GM12872 (cell line): ENCODE data around the gene PLD1.

Source experiments
- TF ChIP-seq, protein P1 (sequence below): IDR thresholded peaks from 3 replicates; pipeline ENCODE4 v1.5.1; 2011; ENCODE audit warnings: low read depth, mild to moderate bottlenecking, low read length, moderate library complexity; ENCODE audit not compliant: insufficient read depth

Gene PLD1

DNA sequence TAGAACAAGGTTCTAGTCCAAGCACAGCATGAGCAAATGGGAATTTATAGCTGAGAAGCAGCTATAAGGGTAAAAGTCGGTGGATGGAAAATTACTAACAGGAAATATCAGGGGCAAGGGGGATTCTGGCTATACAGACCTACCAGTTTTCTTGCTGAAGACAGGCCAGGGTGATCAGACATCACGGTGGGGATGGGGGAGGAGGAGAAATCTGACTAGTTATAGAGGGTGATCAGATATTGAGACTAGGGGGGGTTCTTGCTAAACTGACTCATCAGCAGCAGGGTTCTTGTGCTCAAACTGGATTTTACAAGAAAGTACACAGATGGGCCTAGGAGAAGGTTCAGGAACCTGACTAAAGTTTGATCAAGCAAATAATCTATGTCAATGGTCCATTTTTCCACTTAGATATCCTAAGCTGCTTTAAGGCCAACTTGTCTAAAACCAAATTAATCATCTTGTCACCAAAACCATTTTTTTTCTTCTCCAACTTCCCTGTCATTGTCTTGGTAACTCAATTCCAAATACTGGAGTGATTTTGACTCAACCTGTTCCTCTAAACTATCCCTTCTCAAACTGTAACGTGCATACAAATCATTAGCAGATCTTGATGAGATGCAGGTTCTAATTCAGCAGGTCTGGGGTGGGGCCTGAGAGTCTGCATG is 37.4 kb upstream of the PLD1 start:
- TF ChIP-seq, protein P1, sequence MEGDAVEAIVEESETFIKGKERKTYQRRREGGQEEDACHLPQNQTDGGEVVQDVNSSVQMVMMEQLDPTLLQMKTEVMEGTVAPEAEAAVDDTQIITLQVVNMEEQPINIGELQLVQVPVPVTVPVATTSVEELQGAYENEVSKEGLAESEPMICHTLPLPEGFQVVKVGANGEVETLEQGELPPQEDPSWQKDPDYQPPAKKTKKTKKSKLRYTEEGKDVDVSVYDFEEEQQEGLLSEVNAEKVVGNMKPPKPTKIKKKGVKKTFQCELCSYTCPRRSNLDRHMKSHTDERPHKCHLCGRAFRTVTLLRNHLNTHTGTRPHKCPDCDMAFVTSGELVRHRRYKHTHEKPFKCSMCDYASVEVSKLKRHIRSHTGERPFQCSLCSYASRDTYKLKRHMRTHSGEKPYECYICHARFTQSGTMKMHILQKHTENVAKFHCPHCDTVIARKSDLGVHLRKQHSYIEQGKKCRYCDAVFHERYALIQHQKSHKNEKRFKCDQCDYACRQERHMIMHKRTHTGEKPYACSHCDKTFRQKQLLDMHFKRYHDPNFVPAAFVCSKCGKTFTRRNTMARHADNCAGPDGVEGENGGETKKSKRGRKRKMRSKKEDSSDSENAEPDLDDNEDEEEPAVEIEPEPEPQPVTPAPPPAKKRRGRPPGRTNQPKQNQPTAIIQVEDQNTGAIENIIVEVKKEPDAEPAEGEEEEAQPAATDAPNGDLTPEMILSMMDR = no peak

DNA sequence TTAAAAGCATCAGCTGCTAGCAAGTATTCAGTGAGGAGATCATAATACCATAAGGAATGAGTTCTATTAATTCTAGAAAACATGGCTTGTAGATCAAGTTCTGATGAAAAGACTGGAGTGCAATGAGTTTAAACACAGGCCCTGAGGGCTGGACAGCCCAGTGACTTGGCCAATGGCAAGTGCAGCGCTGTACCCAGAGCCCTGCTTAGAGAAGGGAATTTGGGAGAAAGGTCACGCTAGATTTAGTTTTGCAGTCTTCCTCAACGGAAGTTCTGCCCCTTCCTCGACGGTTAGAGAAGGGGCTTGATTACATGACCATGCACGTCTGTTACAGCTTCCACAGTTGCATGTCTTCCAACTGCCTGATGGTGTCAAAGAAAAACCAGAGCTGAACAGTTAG is 36.9 kb upstream of the PLD1 start:
- TF ChIP-seq, protein P1 = no peak

DNA sequence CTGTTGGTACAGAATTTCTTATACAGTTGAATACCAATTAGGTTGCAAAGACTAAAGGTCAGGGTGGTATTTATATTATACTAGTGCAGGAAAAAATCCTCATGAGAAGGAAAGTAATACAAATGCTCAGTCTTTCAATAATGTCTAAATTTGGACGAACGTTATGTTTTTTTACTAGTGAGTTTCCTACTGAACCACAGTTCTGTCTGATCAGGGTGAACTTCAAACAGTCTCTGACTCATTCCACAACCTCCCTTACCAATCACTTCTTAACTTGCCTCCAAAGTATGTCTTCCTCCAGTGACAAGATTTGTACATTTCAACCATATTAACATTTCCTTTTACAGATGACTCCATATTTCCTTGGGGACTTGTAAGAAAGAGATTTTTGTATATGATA is 36.3 kb upstream of the PLD1 start:
- TF ChIP-seq, protein P1 = no peak

DNA sequence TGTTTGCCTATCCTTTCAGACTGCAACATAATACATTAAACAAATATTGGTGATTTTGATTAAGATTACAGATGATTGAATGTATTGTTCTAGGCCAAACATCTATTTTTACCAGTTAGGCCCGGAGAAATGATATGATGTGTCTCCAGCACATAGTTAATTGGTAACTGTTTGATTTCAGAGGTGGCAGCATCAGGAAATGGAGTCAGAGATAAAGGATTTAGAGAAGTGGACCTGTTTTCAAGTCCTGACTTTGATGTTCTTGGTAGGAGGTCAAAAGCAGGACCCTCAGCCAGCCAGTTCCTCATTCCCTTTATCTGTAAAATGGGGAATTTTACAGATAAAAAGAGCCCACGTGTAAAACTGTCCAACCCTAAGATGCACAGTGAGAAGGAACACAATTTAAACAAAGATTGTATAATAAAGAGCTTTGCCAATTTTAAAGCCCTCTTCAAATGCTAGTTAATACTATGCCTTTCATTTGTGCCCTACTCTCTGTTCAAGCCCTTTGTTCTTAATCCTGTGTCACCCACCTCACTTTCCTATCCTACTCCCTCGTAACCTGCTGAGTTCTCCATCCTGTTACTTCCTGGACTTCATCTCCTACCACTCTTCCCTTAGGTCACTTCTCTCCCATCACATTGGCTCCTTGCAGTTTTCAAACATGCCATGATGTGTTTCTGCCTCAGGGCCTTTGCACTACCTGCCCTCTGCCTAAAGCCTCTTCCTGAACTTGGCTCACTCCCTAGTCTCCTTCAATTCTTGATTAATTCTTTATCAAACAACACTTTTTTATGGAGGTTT is 35.4 kb upstream of the PLD1 start:
- TF ChIP-seq, protein P1 = no peak

DNA sequence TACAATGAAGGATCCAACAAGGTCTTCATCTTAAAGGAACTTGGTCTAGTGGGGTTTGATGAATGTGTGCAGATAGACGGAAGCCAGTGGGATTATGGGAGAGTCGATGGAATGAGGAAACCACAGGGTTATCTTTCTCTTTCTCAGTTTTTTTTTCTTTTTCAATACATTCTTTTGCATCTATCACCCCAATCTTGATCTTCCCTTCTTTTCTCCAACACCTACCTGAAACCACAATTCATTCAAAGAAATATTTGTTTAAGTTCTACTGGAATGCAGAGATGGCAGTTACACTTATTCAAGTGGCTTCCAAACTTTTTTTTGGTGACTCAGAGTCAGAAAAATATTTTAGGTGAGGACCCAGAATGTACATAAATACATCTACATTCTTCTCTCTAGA is 34.6 kb upstream of the PLD1 start:
- TF ChIP-seq, protein P1 = no peak

DNA sequence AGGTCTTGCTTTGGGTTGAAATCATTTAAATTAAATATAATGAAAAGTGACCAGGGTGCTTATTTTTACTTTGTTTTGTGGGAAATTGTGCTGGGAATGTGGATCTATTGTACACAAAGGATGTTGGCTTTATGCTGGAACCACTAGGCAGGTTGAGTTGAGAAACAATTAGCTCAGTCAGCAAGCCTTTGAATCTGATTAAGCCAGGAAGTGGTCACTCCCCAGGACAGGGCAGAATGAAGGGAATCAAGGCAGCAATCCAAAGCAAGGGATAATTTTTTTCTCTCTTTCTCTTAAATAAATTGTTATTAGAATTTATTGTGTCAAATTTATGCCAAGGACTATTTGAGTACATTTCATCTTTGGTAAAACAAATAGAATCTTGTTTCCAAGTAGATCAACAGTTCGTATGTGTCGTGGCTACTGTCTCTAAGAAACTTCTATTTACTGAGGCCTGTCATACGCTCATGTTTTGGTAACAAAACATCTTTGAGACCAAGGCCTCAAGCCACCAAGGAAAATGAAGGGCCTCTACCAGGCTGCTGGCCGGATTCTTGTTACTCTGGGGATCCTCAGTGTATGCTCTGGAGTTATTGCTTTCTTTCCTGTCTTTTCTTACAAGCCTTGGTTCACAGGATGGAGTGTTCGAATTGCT is 32.7 kb upstream of the PLD1 start, which contains the start of gene TMEM212:
Gene TMEM212 (plus strand): TSS at position 486 of the 655 bp plus-strand sequence. CDS start 35 bp downstream, at position 521.
- TF ChIP-seq, protein P1 = no peak

DNA sequence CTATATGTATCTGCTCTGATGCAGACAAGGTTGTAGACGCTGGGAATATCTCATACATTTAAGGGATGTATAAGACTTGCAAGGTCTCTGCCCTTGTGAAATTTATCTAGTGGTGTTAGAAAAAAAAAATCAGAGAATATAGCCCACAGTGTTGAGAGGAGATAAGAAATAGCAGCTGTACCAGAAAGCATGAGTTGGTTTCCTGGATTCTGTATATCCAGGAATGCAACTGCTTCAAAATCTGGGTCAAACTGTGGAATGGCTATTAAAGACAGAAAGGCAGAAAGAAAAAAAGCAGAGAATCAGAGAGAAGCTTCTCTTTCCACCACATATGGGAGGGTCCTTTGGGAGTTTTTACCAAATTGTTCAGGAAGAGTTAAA is 31.3 kb upstream of the PLD1 start:
- TF ChIP-seq, protein P1 = no peak
